SK-N-MC (cell line): ENCODE measurements around the gene MEIKIN.

ENCODE experiments used
- EZH2 ChIP-seq: fragments of 200-600 bp; sonication (generic); IDR thresholded peaks from one replicate; pipeline ENCODE4 v1.6.1; 2017; ENCODE audit warnings: antibody characterized with exemption
- FOXP2 ChIP-seq: optimal IDR thresholded peaks from 2 replicates; pipeline ENCODE3; 2011; ENCODE audit warnings: mild to moderate bottlenecking, moderate library complexity; ENCODE audit not compliant: insufficient read depth; ENCODE audit errors: extremely low read length, control extremely low read depth
- POLR2AphosphoS5 ChIP-seq: IDR thresholded peaks from 2 replicates; pipeline ENCODE4 v1.6.1; 2012; ENCODE audit warnings: mild to moderate bottlenecking, low read depth, low read length, borderline replicate concordance

DNA sequence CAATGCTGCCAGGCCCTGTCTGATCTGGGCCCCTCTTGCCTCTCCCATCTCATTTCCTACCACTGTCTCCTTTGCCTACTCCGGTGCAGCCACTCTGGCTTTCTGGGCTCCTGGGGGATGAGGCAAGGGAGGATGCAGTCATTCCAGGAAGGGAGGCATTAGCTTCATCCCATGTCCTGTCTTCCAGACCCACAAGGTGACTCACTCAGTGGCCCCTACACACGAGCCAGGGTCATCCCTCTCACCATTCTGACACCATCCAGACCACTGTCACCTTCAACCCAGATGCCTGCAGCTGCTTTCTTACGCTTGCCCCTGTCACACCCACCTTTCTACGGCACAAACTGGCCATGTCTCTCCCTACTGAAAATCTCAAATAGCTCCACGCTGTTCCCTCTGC lies 46.9 kb upstream of the MEIKIN start:
- TF ChIP-seq EZH2 (no peak), POLR2AphosphoS5 (no peak), FOXP2 (no peak)
